Measurements from ENCODE around the gene OR7A10.

- no peak for TF ChIP-seq EP300 (IDR thresholded peaks at IDR 0.05)
- TF ChIP-seq POLR2A (IDR thresholded peaks at IDR 0.05) = no peak
- TF ChIP-seq POLR2AphosphoS5 (IDR thresholded peaks at IDR 0.05) = no peak
Observed at GRCh38 chr19:14840206-14840605, 8.5 kb downstream of the OR7A10 start.
